Activated T-cell treated with anti-CD3 and anti-CD28 coated beads, Interleukin-2, amount 50 U/mL, for 4 hours (primary cell): ENCODE results near the gene SPAG17. TPM values are rescaled to one million over a fixed set of nuclear protein-coding genes. Genes with fewer than 3 reads are reported as not detected.

Source experiments
- ATAC-seq, 2 donors: fragments of 200-7000 bp; cut with Tn5 transposase; one replicate each; pipeline ENCODE4 v1.10.0; 2021
- DNase-seq: peaks from one replicate; pipeline ENCODE4 v3.0.0-alpha.2; 2020
- H3K27me3 Mint-ChIP-seq: one replicate; pipeline ENCODE4 v1.8.0; 2021; ENCODE audit warnings: low read depth, mixed read lengths
- H3K36me3 Mint-ChIP-seq: one replicate; pipeline ENCODE4 v1.8.0; 2022; ENCODE audit warnings: mixed read lengths; ENCODE audit not compliant: insufficient read depth
- H3K4me1 Mint-ChIP-seq: one replicate; pipeline ENCODE4 v1.8.0; 2021; ENCODE audit warnings: low read depth, mixed read lengths
- H3K4me3 Mint-ChIP-seq: one replicate; pipeline ENCODE4 v1.8.0; 2021; ENCODE audit warnings: mild to moderate bottlenecking, moderate library complexity, mixed read lengths
- H3K9me3 Mint-ChIP-seq: one replicate; pipeline ENCODE4 v1.8.0; 2021; ENCODE audit warnings: mixed read lengths
- total RNA-seq, 3 donors: library from RNA; stranded (reverse); gene quantifications; one replicate each; pipeline ENCODE4 v1.2.1, GENCODE V29; 2021

The SPAG17 gene
- total RNA-seq, 3 donors from 2014 or later = not detected

DNA sequence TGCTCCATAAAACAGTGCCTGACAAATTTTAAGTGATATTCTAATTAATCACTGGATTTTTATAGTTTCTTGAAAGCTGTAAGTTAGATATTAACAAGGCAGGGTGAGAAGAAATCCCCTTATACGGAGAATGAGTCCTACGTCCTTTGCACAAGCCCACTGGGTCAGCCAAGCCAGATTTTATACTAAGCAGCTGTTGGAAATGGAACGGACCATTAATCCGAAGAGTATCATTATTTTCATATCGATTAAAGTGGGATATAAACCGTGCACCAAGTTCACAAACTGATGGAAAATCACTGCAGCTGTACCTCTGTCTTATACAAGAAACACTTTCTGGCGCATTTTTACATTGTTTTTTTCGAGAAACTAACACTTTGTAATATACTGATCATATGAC, 35.2 kb downstream of the SPAG17 start:
- H3K27me3 Mint-ChIP-seq = peaks cover 3% of the 10 kb centered on the region
- H3K36me3 Mint-ChIP-seq = no peaks in the 10 kb centered on the region
- no peak for ATAC-seq
- H3K4me3 Mint-ChIP-seq = no peak overlapping the region
- no peaks in the 10 kb centered on the region for H3K9me3 Mint-ChIP-seq
- DNase-seq = no peak
- no peaks in the 10 kb centered on the region for H3K4me1 Mint-ChIP-seq

DNA sequence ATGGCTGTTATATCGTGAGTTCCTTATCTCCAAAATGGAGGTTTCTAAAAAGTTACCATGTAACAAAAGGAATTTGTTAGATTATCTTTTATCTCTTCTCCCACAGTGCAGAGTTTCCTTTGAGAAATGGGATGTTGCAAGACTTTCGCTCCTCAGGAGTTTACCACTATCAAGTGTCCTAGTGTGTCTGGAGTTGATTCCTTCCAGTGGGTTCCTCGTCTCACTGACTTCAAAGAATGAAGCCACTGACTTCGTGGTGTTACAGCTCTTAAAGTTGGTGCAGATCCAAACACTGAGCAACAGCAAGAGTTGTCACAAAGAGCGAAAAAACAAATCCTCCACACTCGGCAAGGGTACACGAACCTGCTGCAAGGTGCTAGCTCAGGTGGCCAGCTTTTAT, 37.0 kb downstream of the SPAG17 start:
- Mint-ChIP-seq H3K9me3 (no peaks in the 10 kb centered on the region), H3K4me3 (no peak overlapping the region), H3K4me1 (no peaks in the 10 kb centered on the region), H3K27me3 (peaks cover 4% of the 10 kb centered on the region), H3K36me3 (no peaks in the 10 kb centered on the region)
- no peak for DNase-seq
- no peak for ATAC-seq

- Mint-ChIP-seq H3K4me3 (no peak overlapping the region), H3K36me3 (no peaks in the 10 kb centered on the region), H3K9me3 (no peaks in the 10 kb centered on the region), H3K27me3 (peaks cover 6% of the 10 kb centered on the region), H3K4me1 (no peaks in the 10 kb centered on the region)
- DNase-seq = no peak
- ATAC-seq = no peak
Observed at GRCh38 chr1:118147522-118147921, 37.5 kb downstream of the SPAG17 start.

GRCh38 chr1:118145721-118146120, 39.3 kb downstream of the SPAG17 start:
- H3K4me3 Mint-ChIP-seq = no peak overlapping the region
- ATAC-seq (no peak), DNase-seq (no peak)
- H3K9me3 Mint-ChIP-seq = no peaks in the 10 kb centered on the region
- H3K4me1 Mint-ChIP-seq = no peaks in the 10 kb centered on the region
- peaks cover 6% of the 10 kb centered on the region for H3K27me3 Mint-ChIP-seq
- H3K36me3 Mint-ChIP-seq = no peaks in the 10 kb centered on the region

DNA sequence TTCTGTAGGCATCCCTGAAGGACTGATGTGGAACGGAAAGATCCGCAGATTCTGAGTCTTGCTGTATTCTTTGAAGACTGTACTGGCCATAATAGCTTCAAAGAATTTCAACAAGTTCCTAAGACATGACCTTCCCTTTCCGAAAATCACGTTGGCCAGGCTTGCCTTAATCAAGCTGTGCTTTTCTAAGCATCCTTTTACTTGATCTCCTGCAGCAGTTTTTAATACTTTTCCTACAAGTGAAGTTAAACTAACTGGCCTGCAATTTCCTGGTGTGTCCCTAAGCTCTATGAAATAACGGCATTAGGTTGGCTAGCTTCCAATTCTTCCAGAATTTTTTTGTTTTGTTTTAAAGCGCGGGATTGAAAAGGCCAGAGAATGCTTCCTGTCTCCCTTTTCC, 40.3 kb downstream of the SPAG17 start:
- no peak overlapping the region for H3K4me3 Mint-ChIP-seq
- DNase-seq (no peak), ATAC-seq (no peak)
- no peaks in the 10 kb centered on the region for H3K36me3 Mint-ChIP-seq
- H3K4me1 Mint-ChIP-seq = no peaks in the 10 kb centered on the region
- H3K9me3 Mint-ChIP-seq = no peaks in the 10 kb centered on the region
- H3K27me3 Mint-ChIP-seq = peaks cover 6% of the 10 kb centered on the region

GRCh38 chr1:118143831-118144230, 41.2 kb downstream of the SPAG17 start:
- H3K9me3 Mint-ChIP-seq = no peaks in the 10 kb centered on the region
- no peak overlapping the region for H3K4me3 Mint-ChIP-seq
- peaks cover 6% of the 10 kb centered on the region for H3K27me3 Mint-ChIP-seq
- H3K4me1 Mint-ChIP-seq = no peaks in the 10 kb centered on the region
- no peak for DNase-seq
- no peak for ATAC-seq
- H3K36me3 Mint-ChIP-seq = no peaks in the 10 kb centered on the region

DNA sequence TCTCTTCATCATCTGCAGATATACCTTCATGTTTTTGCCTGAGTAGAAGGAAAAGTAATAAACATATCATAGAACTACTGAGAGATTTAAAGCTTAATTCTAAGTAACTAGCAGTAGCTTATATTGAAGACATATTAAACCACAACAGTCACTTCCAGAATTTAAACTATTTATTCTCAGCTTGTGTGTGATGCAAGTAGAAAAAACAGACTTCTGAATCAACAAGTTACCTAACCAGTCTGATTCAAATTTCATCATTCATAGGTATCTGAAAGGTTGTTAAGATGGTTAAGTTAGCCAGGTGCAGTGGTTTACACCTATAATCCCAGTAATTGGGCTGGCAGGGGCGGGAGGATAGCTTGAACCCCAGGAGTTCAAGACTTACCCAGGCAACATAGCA, 41.9 kb downstream of the SPAG17 start:
- H3K9me3 Mint-ChIP-seq = no peaks in the 10 kb centered on the region
- no peak for DNase-seq

DNA sequence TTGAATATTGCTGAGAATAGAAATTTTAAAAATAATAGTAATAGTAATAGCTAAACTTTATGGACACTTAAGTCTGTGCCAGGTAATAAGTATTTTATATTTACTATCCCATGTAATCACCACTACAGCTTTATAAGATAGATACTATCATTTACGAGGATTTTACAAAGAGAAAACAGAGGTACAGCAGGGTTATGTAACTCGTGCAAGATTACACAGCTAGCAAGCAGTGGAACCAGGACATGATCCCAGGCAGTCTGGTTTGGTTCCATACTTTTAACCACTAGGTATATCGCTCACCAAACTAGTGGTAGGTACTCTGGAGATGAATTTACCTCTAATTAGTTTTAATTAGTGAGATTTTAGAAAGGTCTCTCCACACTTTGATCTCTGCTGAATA, 42.5 kb downstream of the SPAG17 start:
- H3K9me3 Mint-ChIP-seq = no peaks in the 10 kb centered on the region

More for the DNA sequence above, 41.9 kb downstream of the SPAG17 start:
- Mint-ChIP-seq H3K36me3 (no peaks in the 10 kb centered on the region), H3K4me3 (no peak overlapping the region), H3K27me3 (peaks cover 6% of the 10 kb centered on the region), H3K4me1 (no peaks in the 10 kb centered on the region)
- ATAC-seq = no peak

GRCh38 chr1:118137900-118138299, 47.1 kb downstream of the SPAG17 start:
- no peak for DNase-seq
- no peaks in the 10 kb centered on the region for H3K36me3 Mint-ChIP-seq
- no peaks in the 10 kb centered on the region for H3K9me3 Mint-ChIP-seq
- peaks cover 4% of the 10 kb centered on the region for H3K27me3 Mint-ChIP-seq
- H3K4me3 Mint-ChIP-seq = no peak overlapping the region
- H3K4me1 Mint-ChIP-seq = peaks cover 2% of the 10 kb centered on the region
- no peak for ATAC-seq

More for the DNA sequence above, 42.5 kb downstream of the SPAG17 start:
- Mint-ChIP-seq H3K27me3 (peaks cover 6% of the 10 kb centered on the region), H3K4me1 (no peaks in the 10 kb centered on the region), H3K36me3 (no peaks in the 10 kb centered on the region), H3K4me3 (no peak overlapping the region)
- ATAC-seq (no peak), DNase-seq (no peak)

DNA sequence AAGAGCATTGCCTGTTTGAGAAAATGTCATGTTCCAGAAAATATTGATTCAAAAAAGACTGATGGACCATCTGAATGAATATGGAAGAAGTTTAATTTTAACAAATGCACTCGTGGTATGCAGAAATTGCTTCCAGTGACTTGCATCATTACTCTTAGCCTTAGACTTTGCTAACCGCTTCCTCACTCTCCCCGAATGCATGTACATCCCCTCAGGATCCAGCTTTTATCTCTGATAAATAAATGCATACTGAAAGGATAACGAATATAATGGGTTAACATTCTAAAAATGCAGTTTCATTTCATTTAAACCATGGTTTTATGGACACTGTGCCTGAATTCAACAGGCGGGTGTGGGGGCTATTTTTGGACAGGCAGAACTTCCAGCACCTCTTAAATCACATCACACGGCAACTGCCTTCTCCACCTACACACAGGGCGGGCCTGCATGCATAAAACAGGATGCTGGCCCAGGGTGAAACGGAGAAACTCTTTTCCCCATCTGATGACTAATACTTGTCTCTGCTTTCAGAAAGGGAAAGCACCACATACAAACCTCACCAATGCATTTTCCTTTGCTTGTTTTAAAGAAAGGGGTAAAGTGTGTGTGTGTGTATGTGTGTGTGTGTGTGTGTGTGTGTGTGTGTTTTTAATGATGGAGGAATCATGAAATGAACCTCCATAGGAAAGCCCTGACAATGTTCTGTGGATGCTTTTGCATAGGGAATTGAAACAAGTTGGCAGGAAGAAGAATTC, 48.7 kb downstream of the SPAG17 start:
- H3K4me1 Mint-ChIP-seq = peaks cover 2% of the 10 kb centered on the region
- H3K36me3 Mint-ChIP-seq = no peaks in the 10 kb centered on the region
- ATAC-seq (peak; percentile 55 to 62), DNase-seq (no peak)
- peaks cover 8% of the 10 kb centered on the region for H3K27me3 Mint-ChIP-seq
- H3K9me3 Mint-ChIP-seq = no peaks in the 10 kb centered on the region
- no peak overlapping the region for H3K4me3 Mint-ChIP-seq

DNA sequence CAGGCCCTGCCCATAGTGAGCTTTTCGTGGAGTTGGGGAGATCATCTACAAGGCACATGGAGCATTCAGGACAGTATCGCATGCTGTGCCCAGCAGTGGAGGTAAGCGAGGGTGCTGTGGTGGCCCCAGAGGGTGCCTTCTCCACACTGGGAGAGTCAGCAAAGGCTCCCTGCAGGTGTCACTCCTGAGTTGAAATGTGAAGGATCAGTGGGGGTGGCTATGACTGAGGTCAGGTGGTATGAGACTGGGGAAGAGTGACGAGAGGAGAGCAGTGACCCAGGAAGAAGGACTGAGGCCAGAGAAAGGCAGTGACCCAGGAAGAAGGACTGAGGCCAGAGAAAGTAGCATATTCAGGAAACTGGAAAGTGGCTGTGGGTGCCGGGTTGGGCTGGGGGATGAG, 53.0 kb downstream of the SPAG17 start:
- peaks cover 8% of the 10 kb centered on the region for H3K27me3 Mint-ChIP-seq
- ATAC-seq = no peak
- H3K4me1 Mint-ChIP-seq = peaks cover 2% of the 10 kb centered on the region
- no peak overlapping the region for H3K4me3 Mint-ChIP-seq
- no peak for DNase-seq
- no peaks in the 10 kb centered on the region for H3K36me3 Mint-ChIP-seq
- H3K9me3 Mint-ChIP-seq = no peaks in the 10 kb centered on the region

DNA sequence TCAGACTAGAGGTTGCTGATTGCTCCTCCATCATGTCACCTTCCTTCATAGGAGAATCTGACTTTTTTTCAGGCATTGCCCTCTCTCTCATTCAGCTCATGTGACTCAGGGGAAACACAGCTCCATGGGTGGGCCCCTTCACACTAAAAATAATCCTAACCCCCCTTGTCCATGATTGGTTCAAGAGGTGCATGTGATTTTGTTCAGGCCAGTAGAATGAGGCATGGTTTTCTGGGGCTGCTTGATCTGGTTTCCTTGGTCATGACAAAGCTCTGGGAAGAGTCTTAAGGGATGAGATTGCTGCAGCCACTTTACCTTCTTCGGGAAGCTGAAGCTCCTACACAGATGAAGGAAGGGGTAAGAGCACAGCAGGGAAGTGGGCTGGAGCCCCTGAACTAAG, 56.3 kb downstream of the SPAG17 start:
- DNase-seq (no peak), ATAC-seq (no peak)
- Mint-ChIP-seq H3K36me3 (no peaks in the 10 kb centered on the region), H3K4me1 (no peaks in the 10 kb centered on the region), H3K9me3 (no peaks in the 10 kb centered on the region), H3K4me3 (no peak overlapping the region), H3K27me3 (peaks cover 8% of the 10 kb centered on the region)

DNA sequence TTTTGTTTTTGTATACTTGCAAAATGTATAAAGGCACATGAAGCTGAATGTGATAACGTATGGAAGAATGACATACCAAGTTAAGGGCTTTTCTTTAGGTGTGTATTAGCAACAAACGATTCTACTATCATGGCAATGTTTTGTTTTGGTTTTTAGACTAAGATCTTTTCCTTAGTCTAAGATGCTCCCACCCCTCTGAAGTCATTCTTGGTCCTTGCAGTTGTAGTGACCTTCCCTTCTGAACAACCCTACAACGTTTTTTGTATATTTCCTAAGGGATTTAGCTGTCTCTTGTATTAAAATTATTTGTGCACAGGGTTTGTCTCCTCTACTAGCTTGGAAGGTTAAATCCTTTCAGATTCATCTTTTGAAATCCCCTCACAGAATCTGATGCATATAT, 61.0 kb downstream of the SPAG17 start:
- ATAC-seq (no peak), DNase-seq (no peak)
- no peaks in the 10 kb centered on the region for H3K4me1 Mint-ChIP-seq
- no peaks in the 10 kb centered on the region for H3K27me3 Mint-ChIP-seq
- H3K36me3 Mint-ChIP-seq = no peaks in the 10 kb centered on the region
- H3K9me3 Mint-ChIP-seq = no peaks in the 10 kb centered on the region
- no peak overlapping the region for H3K4me3 Mint-ChIP-seq

GRCh38 chr1:118123116-118123839, 61.8 kb downstream of the SPAG17 start:
- no peaks in the 10 kb centered on the region for H3K9me3 Mint-ChIP-seq
- H3K27me3 Mint-ChIP-seq = no peaks in the 10 kb centered on the region
- no peak for ATAC-seq
- no peak overlapping the region for H3K4me3 Mint-ChIP-seq
- H3K36me3 Mint-ChIP-seq = no peaks in the 10 kb centered on the region
- no peak for DNase-seq
- no peaks in the 10 kb centered on the region for H3K4me1 Mint-ChIP-seq
